MM.1S (cell line): ENCODE results near the gene GDF7.

Experiments used
- DNase-seq: peaks from one replicate; pipeline ENCODE4 v3.0.0-alpha.2; 2015
- H2AFZ ChIP-seq: fragments of 300-600 bp; sonication (generic); 2 replicates; pipeline ENCODE4 v1.6.0; 2016; ENCODE audit warnings: antibody characterized with exemption, low read length
- H3F3A ChIP-seq: fragments of 300-600 bp; sonication (generic); 2 replicates; pipeline ENCODE4 v1.6.1; 2016; ENCODE audit warnings: mild to moderate bottlenecking, antibody characterized with exemption, low read length, moderate library complexity, mixed read lengths; ENCODE audit not compliant: insufficient read depth
- H3K27ac ChIP-seq: fragments of 300-600 bp; sonication (generic); 2 replicates; pipeline ENCODE4 v1.5.1; 2016; ENCODE audit warnings: mild to moderate bottlenecking, low read length
- H3K27me3 ChIP-seq: fragments of 300-600 bp; sonication (generic); replicated peaks from 2 replicates; pipeline ENCODE4 v1.6.0; 2016; ENCODE audit warnings: low read length; ENCODE audit not compliant: insufficient read depth
- H3K36me3 ChIP-seq: fragments of 300-600 bp; sonication (generic); replicated peaks from 2 replicates; pipeline ENCODE4 v1.6.1; 2016; ENCODE audit warnings: mild to moderate bottlenecking, low read length, mixed read lengths; ENCODE audit not compliant: insufficient read depth
- H3K4me1 ChIP-seq: fragments of 300-600 bp; sonication (generic); 2 replicates; pipeline ENCODE4 v1.6.1; 2016; ENCODE audit warnings: low read length, mixed read lengths
- H3K4me2 ChIP-seq: fragments of 300-600 bp; sonication (generic); 2 replicates; pipeline ENCODE4 v1.6.0; 2016; ENCODE audit warnings: low read depth, low read length
- H3K4me3 ChIP-seq: fragments of 300-600 bp; sonication (generic); 2 replicates; pipeline ENCODE4 v1.5.1; 2016; ENCODE audit warnings: low read length, mixed read lengths
- H3K79me2 ChIP-seq: fragments of 300-600 bp; sonication (generic); 2 replicates; pipeline ENCODE4 v1.6.1; 2016; ENCODE audit warnings: mixed run types, low read length, mixed read lengths
- H3K9ac ChIP-seq: fragments of 300-600 bp; sonication (generic); 2 replicates; pipeline ENCODE4 v1.6.1; 2016; ENCODE audit warnings: low read length, mixed read lengths
- H3K9me2 ChIP-seq: fragments of 300-600 bp; sonication (generic); replicated peaks from 2 replicates; pipeline ENCODE4 v1.6.1; 2016; ENCODE audit warnings: mild to moderate bottlenecking, low read length, mixed read lengths; ENCODE audit not compliant: insufficient read depth
- H3K9me3 ChIP-seq: fragments of 300-600 bp; sonication (generic); replicated peaks from 2 replicates; pipeline ENCODE4 v1.6.1; 2016; ENCODE audit warnings: mild to moderate bottlenecking, low read length, mixed read lengths; ENCODE audit not compliant: insufficient read depth
- H4K20me1 ChIP-seq: fragments of 300-600 bp; sonication (generic); 2 replicates; pipeline ENCODE4 v1.6.1; 2016; ENCODE audit warnings: mild to moderate bottlenecking, low read length, moderate library complexity, mixed read lengths; ENCODE audit not compliant: insufficient read depth
- CTCF ChIP-seq: fragments of 300-600 bp; sonication (generic); IDR thresholded peaks from 2 replicates; pipeline ENCODE4 v1.5.1; 2016; ENCODE audit warnings: antibody characterized with exemption, low read length, mixed read lengths
- EZH2 ChIP-seq: fragments of 300-600 bp; sonication (generic); optimal IDR thresholded peaks from 2 replicates; pipeline ENCODE3; 2017; ENCODE audit warnings: low read depth, mild to moderate bottlenecking, antibody characterized with exemption, low read length, mixed read lengths
- EZH2phosphoT487 ChIP-seq: fragments of 300-600 bp; sonication (generic); IDR thresholded peaks from 2 replicates; pipeline ENCODE4 v1.6.1; 2018; ENCODE audit warnings: antibody characterized with exemption, low read length

The GDF7 gene

DNA sequence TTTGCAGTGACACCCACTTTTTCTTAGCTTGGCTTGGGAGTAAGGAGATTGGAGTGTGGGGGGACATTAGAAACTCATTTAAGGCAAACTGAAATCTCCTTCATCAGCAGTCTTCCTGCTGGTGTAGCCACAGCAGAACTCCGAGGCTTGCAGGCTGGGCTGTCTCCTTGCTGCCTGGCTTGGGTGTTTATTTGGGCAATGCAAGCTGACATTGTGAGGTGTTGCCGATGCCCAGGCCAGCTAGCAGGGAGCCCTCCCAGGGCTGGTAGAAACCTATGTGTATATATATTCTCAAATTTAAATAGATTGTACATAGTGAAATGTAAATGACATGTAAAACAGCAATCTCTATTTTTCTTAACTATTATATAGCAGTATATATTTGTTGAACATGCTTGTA is 11.8 kb downstream of the GDF7 start:
- Histone ChIP-seq H3K9me2 (no peaks in the 10 kb centered on the region), H3K27ac (peak overlapping the region; percentile 93; the same call in 1 of the 2 replicates), H2AFZ (no peak overlapping the region), H3K4me2 (peak overlapping the region; percentile 80), H3K27me3 (no peaks in the 10 kb centered on the region), H4K20me1 (no peaks in the 10 kb centered on the region), H3K4me3 (peak overlapping the region; percentile 35; the same call in 1 of the 2 replicates), H3K9me3 (no peaks in the 10 kb centered on the region), H3F3A (peaks cover 42% of the 10 kb centered on the region), H3K9ac (peak overlapping the region; percentile 56; the same call in 1 of the 2 replicates), H3K36me3 (no peaks in the 10 kb centered on the region), H3K79me2 (no peaks in the 10 kb centered on the region), H3K4me1 (peaks cover 56% of the 10 kb centered on the region)
- DNase-seq = peak; percentile 50
- TF ChIP-seq CTCF = no peak
- TF ChIP-seq EZH2phosphoT487 = no peak
- no peak for TF ChIP-seq EZH2

GRCh38 chr2:20680744-20681375 is 13.9 kb downstream of the GDF7 start:
- H4K20me1 ChIP-seq = no peaks in the 10 kb centered on the region
- no peaks in the 10 kb centered on the region for H3K9me2 ChIP-seq
- TF ChIP-seq CTCF (no peak), EZH2 (no peak), EZH2phosphoT487 (no peak)
- peaks cover 38% of the 10 kb centered on the region for H3F3A ChIP-seq
- no peak overlapping the region for H3K27ac ChIP-seq
- no peaks in the 10 kb centered on the region for H3K79me2 ChIP-seq
- DNase-seq = no peak
- peaks cover 45% of the 10 kb centered on the region for H3K4me1 ChIP-seq
- no peaks in the 10 kb centered on the region for H3K27me3 ChIP-seq
- no peak overlapping the region for H3K4me2 ChIP-seq
- H3K9me3 ChIP-seq = no peaks in the 10 kb centered on the region
- H3K36me3 ChIP-seq = no peaks in the 10 kb centered on the region
- H3K4me3 ChIP-seq = no peak overlapping the region
- H3K9ac ChIP-seq = no peak overlapping the region
- no peak overlapping the region for H2AFZ ChIP-seq

DNA sequence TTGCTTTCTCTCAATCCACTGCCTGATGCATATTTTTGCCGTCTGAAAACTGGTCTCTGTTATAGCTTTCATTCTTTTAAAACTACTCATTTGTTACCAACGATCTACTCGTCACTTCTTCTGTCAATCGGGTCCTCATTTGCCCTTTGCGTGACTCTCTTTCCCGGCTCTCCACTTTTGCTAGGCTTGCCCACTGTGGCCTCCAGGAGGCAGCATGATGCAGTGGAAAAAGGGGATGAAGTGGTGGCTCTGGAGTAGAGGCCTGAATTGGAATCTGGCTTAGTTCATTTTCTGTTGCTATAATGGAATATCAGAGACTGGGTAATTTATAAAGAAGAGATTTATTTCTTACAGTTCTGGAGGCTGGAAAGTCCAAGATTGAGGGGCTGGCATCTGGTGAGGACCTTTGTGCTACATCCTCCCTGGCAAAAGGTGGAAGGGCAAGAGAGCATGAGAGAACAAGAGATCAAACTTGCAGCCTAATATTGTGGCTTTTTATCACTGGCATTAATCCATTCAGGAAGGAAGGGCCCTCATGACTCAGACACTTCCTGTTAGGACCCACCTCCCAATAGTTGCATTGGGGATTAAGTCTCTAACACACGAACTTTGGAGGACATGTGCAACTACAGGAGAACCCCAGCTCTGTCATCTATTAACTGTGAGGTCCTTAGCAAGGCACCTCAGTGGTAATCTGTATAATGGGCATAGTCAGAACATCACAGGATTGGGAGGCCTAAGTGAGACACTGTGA is 15.4 kb downstream of the GDF7 start:
- Histone ChIP-seq H3K79me2 (no peaks in the 10 kb centered on the region), H3K9me3 (no peaks in the 10 kb centered on the region), H3K4me1 (peaks cover 30% of the 10 kb centered on the region), H4K20me1 (no peaks in the 10 kb centered on the region), H3K27me3 (no peaks in the 10 kb centered on the region), H3K27ac (no peak overlapping the region), H3K9ac (no peak overlapping the region), H3K9me2 (no peaks in the 10 kb centered on the region), H3K4me2 (no peak overlapping the region), H3K4me3 (no peak overlapping the region), H3F3A (peaks cover 23% of the 10 kb centered on the region), H2AFZ (no peak overlapping the region), H3K36me3 (no peaks in the 10 kb centered on the region)
- TF ChIP-seq CTCF (peak; percentile 48), EZH2phosphoT487 (no peak)
- DNase-seq = no peak
